Tibial nerve (tissue), 4 donors: ENCODE data around the gene SFXN3. TPM values are rescaled to one million over a fixed set of nuclear protein-coding genes. Genes with fewer than 3 reads are reported as not detected.

Experiments used
- DNase-seq, 2 donors: peaks; one replicate each; pipeline ENCODE4 v3.0.0-alpha.2; 2019; ENCODE audit warnings: low spot score in 2 of 2
- H3K27ac ChIP-seq, 4 donors: fragments of 200-600 bp; sonication (generic) in 3 of 4; one replicate each; pipeline ENCODE4 v1.5.1; 2017 to 2019; ENCODE audit warnings: mild to moderate bottlenecking in 1 of 4
- H3K27me3 ChIP-seq, 2 donors: fragments of 200-600 bp; sonication (generic) in 1 of 2; one replicate each; pipeline versions ENCODE4 v1.5.1 to v1.6.0; 2017 to 2019
- H3K36me3 ChIP-seq, 3 donors: fragments of 200-600 bp; sonication (generic); one replicate each; pipeline ENCODE4 v1.5.1; 2018 to 2019
- H3K4me1 ChIP-seq, 4 donors: fragments of 200-600 bp; sonication (generic) in 3 of 4; one replicate each; pipeline ENCODE4 v1.5.1; 2017 to 2019
- H3K4me3 ChIP-seq, 4 donors: fragments of 200-600 bp; sonication (generic) in 3 of 4; one replicate each; pipeline ENCODE4 v1.5.1; 2017 to 2019; ENCODE audit warnings: mild to moderate bottlenecking in 1 of 4, moderate library complexity in 1 of 4
- H3K9me3 ChIP-seq, 4 donors: fragments of 200-600 bp; sonication (generic) in 3 of 4; one replicate each; pipeline ENCODE4 v1.5.1; 2017 to 2019
- EP300 ChIP-seq, 2 donors: sonication (generic); formaldehyde crosslinking; IDR thresholded peaks; one replicate each; pipeline ENCODE4 v1.6.1; 2017; ENCODE audit warnings: antibody characterized with exemption in 2 of 2, mild to moderate bottlenecking in 1 of 2
- POLR2A ChIP-seq, 2 donors: fragments of 450-650 bp; IDR thresholded peaks; one replicate each; pipeline ENCODE4 v1.6.1; 2017; ENCODE audit warnings: antibody characterized with exemption in 2 of 2, mild to moderate bottlenecking in 2 of 2, moderate library complexity in 2 of 2
- WGBS, 2 donors: methylation state at CpG; one replicate each; pipeline ENCODE4 v1.1.5; 2018; 5-methylcytosine and 5-hydroxymethylcytosine counted together
- total RNA-seq, 4 donors: library from RNA; depleted of rRNA; stranded (reverse); fragments of >200 nt; gene quantifications; one replicate each; pipeline ENCODE4 v1.1.0, GENCODE V29; 2016
- TF ChIP-seq, protein P1 (sequence below), 5 experiments: fragments of 200-600 bp in 3 of 5; fragments of 450-650 bp in 2 of 5; sonication (generic) in 3 of 5; IDR thresholded peaks; one replicate each; pipeline ENCODE4 v1.5.1; 2016 to 2019; ENCODE audit warnings: antibody characterized with exemption in 5 of 5, mild to moderate bottlenecking in 3 of 5, moderate library complexity in 2 of 5

Gene SFXN3
- total RNA-seq, 4 donors from 2014 or later, result 77.4 to 181 (median 106) TPM

DNA sequence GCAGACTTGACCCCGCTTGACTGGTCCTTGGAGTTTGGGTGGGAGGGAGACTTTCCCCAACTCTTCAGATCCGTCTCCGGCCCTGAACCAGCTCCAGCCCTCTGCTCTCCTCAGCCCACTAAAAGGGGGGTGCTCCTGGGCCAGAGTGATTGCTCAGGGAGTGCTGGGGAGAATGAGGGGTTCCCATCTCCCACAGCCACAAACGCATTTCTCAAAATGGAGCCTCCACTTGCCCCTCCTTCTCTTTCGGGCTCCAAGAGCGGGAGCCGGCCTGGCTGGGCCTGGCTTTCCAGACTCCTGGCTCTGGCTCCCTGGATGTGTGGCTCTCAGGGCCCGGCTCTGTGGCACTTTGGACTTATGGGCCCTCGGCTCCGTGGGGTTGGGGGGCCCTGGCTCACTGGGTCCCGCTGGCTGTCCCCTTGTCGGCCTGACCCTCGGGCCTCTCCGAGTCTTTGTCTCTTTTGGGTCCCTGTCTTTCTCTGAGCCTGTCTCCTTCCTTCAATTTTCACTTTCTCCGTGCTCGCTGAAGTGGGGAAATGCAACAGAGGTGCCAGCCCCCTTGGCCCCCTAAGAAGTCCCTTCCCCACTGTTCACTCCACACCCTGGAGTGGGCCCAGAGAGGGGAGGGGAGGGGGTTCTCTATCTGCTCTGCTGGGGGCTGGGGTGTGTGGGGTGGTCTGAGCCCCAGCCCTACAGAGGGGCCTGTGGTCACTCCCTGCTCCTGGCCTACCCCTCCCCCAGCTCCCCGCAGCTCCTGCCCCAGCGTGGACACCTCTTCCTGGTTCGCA is 30.7 kb upstream of the SFXN3 start:
- TF ChIP-seq POLR2A (IDR thresholded peaks at IDR 0.05) (no peak), EP300 (IDR thresholded peaks at IDR 0.05) (peak in 1 of 2 donors; percentile 30)
- Histone ChIP-seq H3K4me3 (peak overlapping the region; percentile 54 to 98 (median 76)), H3K27ac (peak overlapping the region; percentile 100), H3K27me3 (no peaks in the 10 kb centered on the region), H3K36me3 (peaks cover 0 to 30% (median 0%) of the 10 kb centered on the region in 3 donors), H3K4me1 (peaks cover 3 to 67% (median 25%) of the 10 kb centered on the region in 4 donors), H3K9me3 (no peaks in the 10 kb centered on the region)
- DNase-seq, result peak in 1 of 2 donors; percentile 33
- WGBS, 2 donors, result 3% methylated on average over 10 to 17 of the region's 19 CpGs

DNA sequence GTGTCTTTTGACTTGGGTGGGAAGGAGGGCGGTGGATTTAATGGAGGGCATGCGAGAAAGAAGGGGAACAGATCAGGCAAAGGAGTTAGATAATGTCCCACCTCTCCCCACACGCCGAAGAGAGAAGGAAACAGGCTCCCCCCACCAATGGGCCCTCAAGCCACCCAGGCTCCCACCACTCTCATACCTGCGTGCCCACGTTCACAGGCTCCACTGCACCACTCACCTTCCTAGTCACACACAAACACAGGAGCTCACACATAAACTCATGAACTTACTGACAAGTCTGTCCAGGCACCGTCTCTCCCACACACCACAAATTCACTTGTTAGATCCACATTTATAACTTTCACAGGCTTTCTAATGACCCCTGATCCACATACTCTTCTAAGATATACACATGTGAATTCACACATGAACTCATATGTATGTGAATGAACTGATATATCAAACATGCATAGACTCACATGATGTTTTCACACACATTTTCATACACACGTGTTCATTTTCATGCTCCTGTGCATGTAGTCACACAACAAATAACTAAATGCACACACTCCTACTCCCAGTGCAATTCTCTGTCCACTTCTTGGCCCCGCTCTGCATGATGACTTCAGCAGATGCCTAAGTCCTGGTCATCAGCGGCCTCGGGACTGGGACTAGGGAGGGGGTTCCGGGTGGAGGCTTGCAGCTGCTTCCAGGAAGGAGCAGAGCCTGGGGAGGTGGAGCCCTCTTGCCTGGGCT is 29.9 kb upstream of the SFXN3 start:
- WGBS, 2 donors, result 21 to 23% methylated on average over 12 of the region's 12 CpGs
- TF ChIP-seq POLR2A (IDR thresholded peaks at IDR 0.05) (peak; percentile 78 to 81), EP300 (IDR thresholded peaks at IDR 0.05) (peak; percentile 54 to 97)
- TF ChIP-seq, protein P1, sequence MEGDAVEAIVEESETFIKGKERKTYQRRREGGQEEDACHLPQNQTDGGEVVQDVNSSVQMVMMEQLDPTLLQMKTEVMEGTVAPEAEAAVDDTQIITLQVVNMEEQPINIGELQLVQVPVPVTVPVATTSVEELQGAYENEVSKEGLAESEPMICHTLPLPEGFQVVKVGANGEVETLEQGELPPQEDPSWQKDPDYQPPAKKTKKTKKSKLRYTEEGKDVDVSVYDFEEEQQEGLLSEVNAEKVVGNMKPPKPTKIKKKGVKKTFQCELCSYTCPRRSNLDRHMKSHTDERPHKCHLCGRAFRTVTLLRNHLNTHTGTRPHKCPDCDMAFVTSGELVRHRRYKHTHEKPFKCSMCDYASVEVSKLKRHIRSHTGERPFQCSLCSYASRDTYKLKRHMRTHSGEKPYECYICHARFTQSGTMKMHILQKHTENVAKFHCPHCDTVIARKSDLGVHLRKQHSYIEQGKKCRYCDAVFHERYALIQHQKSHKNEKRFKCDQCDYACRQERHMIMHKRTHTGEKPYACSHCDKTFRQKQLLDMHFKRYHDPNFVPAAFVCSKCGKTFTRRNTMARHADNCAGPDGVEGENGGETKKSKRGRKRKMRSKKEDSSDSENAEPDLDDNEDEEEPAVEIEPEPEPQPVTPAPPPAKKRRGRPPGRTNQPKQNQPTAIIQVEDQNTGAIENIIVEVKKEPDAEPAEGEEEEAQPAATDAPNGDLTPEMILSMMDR (IDR thresholded peaks at IDR 0.05), result peak in 1 of 5 experiments; percentile 21
- peak overlapping the region; percentile 54 to 98 (median 76) for H3K4me3 ChIP-seq
- no peaks in the 10 kb centered on the region for H3K9me3 ChIP-seq
- peak; percentile 86 to 93 for DNase-seq
- peaks cover 3 to 66% (median 25%) of the 10 kb centered on the region in 4 donors for H3K4me1 ChIP-seq
- H3K27ac ChIP-seq, result peak overlapping the region; percentile 100
- H3K27me3 ChIP-seq, result no peaks in the 10 kb centered on the region
- H3K36me3 ChIP-seq, result peaks cover 0 to 38% (median 4%) of the 10 kb centered on the region in 3 donors

DNA sequence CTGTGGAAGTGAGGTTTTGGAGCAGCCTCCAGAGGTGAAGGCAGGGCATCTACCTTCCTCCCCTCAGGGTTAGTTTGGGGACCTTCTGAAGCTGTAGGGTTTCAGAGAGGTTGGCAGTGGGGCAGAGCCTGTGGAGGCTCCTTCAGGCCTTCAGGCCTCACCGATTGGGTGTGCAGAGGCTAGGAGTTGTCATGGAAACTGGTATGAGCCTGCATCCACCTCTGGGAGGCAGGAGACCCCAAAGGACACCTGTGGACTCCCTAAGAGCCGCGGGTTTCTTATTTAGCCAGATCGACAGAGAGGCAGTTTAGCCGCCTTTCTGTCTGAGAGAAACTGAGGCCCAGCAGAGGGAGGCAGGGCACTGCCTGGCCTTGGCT is 29.4 kb upstream of the SFXN3 start:
- Histone ChIP-seq H3K27ac (peak overlapping the region; percentile 78 to 100 (median 100)), H3K27me3 (no peaks in the 10 kb centered on the region), H3K36me3 (peaks cover 0 to 43% (median 4%) of the 10 kb centered on the region in 3 donors), H3K4me3 (peak overlapping the region in 2 of 4 donors; percentile 9 to 92), H3K9me3 (no peaks in the 10 kb centered on the region), H3K4me1 (peaks cover 3 to 66% (median 23%) of the 10 kb centered on the region in 4 donors)
- no peak for TF ChIP-seq POLR2A (IDR thresholded peaks at IDR 0.05)
- TF ChIP-seq, protein P1 (IDR thresholded peaks at IDR 0.05), result no peak
- TF ChIP-seq EP300 (IDR thresholded peaks at IDR 0.05), result no peak
- WGBS, 2 donors, result 43 to 49% methylated on average over 4 to 5 of the region's 5 CpGs
- no peak for DNase-seq

GRCh38 chr10:101002456-101002855 is 28.6 kb upstream of the SFXN3 start:
- DNase-seq, result no peak
- H3K36me3 ChIP-seq, result peaks cover 0 to 51% (median 4%) of the 10 kb centered on the region in 3 donors
- H3K4me1 ChIP-seq, result peaks cover 3 to 66% (median 24%) of the 10 kb centered on the region in 4 donors

GRCh38 chr10:101003639-101004206 is 27.3 kb upstream of the SFXN3 start:
- 88 to 90% methylated on average over 12 to 18 of the region's 18 CpGs for WGBS, 2 donors
- Histone ChIP-seq H3K4me1 (peaks cover under 1 to 67% (median 30%) of the 10 kb centered on the region in 4 donors), H3K27me3 (no peaks in the 10 kb centered on the region), H3K36me3 (peaks cover 0 to 52% (median 4%) of the 10 kb centered on the region in 3 donors), H3K27ac (peak overlapping the region in 2 of 4 donors; percentile 40 to 100), H3K9me3 (no peaks in the 10 kb centered on the region), H3K4me3 (no peak overlapping the region)
- TF ChIP-seq, protein P1 (IDR thresholded peaks at IDR 0.05), result no peak
- TF ChIP-seq POLR2A (IDR thresholded peaks at IDR 0.05), result no peak
- TF ChIP-seq EP300 (IDR thresholded peaks at IDR 0.05), result no peak
- DNase-seq, result no peak

More at GRCh38 chr10:101002456-101002855, 28.6 kb upstream of the SFXN3 start:
- 86 to 100% methylated on average over 2 to 11 of the region's 11 CpGs for WGBS, 2 donors
- H3K4me3 ChIP-seq, result no peak overlapping the region
- TF ChIP-seq POLR2A (IDR thresholded peaks at IDR 0.05) (no peak), EP300 (IDR thresholded peaks at IDR 0.05) (no peak)
- TF ChIP-seq, protein P1 (IDR thresholded peaks at IDR 0.05), result no peak
- H3K27me3 ChIP-seq, result no peaks in the 10 kb centered on the region
- H3K27ac ChIP-seq, result peak overlapping the region; percentile 78 to 100 (median 100)
- H3K9me3 ChIP-seq, result no peaks in the 10 kb centered on the region
